Ishikawa (cell line): ENCODE data around the gene TMEM200A.

Experiments used
- EP300 ChIP-seq: IDR thresholded peaks from 2 replicates; pipeline ENCODE4 v1.6.1; 2012; ENCODE audit warnings: borderline replicate concordance
- RAD21 ChIP-seq: IDR thresholded peaks from 2 replicates; pipeline ENCODE4 v1.6.1; 2012; ENCODE audit warnings: low read depth
- TAF1 ChIP-seq: IDR thresholded peaks from 2 replicates; pipeline ENCODE4 v1.6.1; 2012; ENCODE audit warnings: low read depth, mild to moderate bottlenecking
- TCF12 ChIP-seq: IDR thresholded peaks from 2 replicates; pipeline ENCODE4 v1.6.1; 2012; ENCODE audit warnings: low read depth
- ZBTB7A ChIP-seq: IDR thresholded peaks from 2 replicates; pipeline ENCODE4 v1.6.1; 2012; ENCODE audit warnings: low read depth

GRCh38 chr6:130382872-130383490, 17.2 kb downstream of the TMEM200A start:
- TF ChIP-seq TAF1, result no peak
- no peak for TF ChIP-seq RAD21
- no peak for TF ChIP-seq ZBTB7A
- TF ChIP-seq EP300, result no peak
- TF ChIP-seq TCF12, result no peak
